Left lung (tissue), 10 donors: Measurements from ENCODE around the gene OVCA2. TPM values are rescaled to one million over a fixed set of nuclear protein-coding genes. Genes with fewer than 3 reads are reported as not detected.

Experiments
- ATAC-seq: fragments of 200-7000 bp; cut with Tn5 transposase; one replicate; pipeline ENCODE4 v1.9.1; 2020; ENCODE audit warnings: moderate library complexity
- DNase-seq, 4 donors: peaks; one replicate each; pipeline ENCODE4 v3.0.0-alpha.2; 2013 to 2020
- H3K27ac ChIP-seq, 2 donors: fragments of 200-600 bp; sonication (generic) in 1 of 2; one replicate each; pipeline versions ENCODE4 v1.5.0 to v1.8.0; 2020 to 2021
- H3K27me3 ChIP-seq, 2 donors: fragments of 200-600 bp; sonication (generic) in 1 of 2; one replicate each; pipeline versions ENCODE4 v1.5.0 to v1.8.0; 2020 to 2021
- H3K36me3 ChIP-seq, 2 donors: fragments of 200-600 bp; sonication (generic) in 1 of 2; one replicate each; pipeline versions ENCODE4 v1.5.0 to v1.8.0; 2020 to 2021
- H3K4me1 ChIP-seq, 2 donors: fragments of 200-600 bp; one replicate each; pipeline ENCODE4 v1.8.0; 2021
- H3K4me3 ChIP-seq, 2 donors: fragments of 200-600 bp; sonication (generic) in 1 of 2; one replicate each; pipeline versions ENCODE4 v1.5.0 to v1.8.0; 2020 to 2021; ENCODE audit warnings: mild to moderate bottlenecking in 1 of 2
- H3K9me3 ChIP-seq, 2 donors: fragments of 200-600 bp; sonication (generic) in 1 of 2; one replicate each; pipeline versions ENCODE4 v1.5.0 to v1.8.0; 2020 to 2021
- intact Hi-C, 2 donors: fragments of 100-400 bp; cut with DNase I; formaldehyde crosslinking; loops; one replicate each; pipeline versions ENCODE4 v1.11.2 to v1.14.2; 2022
- polyA plus RNA-seq, 6 donors: library from polyadenylated mRNA; unstranded; fragments of 120-200 nt; gene quantifications; one replicate each; pipeline ENCODE4 v1.2.1, GENCODE V29; 2013; ENCODE audit not compliant: insufficient read length in 6 of 6
- total RNA-seq, 2 donors: library from RNA; stranded (reverse); fragmentation: NEBNext Ultra II Directional; extraction: Animal tissue kit (Norgen Biotek cat#: 25700); gene quantifications; one replicate each; pipeline ENCODE4 v1.2.1, GENCODE V29; 2021
- TF ChIP-seq, protein P1 (sequence below), 2 donors: fragments of 200-600 bp; sonication (generic) in 1 of 2; IDR thresholded peaks; one replicate each; pipeline versions ENCODE4 v1.5.0 to v1.8.0; 2021; ENCODE audit warnings: antibody characterized with exemption in 2 of 2
- donor health status: DM: no; HTN: yes; CAD: no.
- donor health status: DM: no; HTN: no; CAD: no.

Gene OVCA2
- total and polyA plus RNA-seq, 8 donors: 8.1 to 28.7 (median 11.2) TPM

DNA sequence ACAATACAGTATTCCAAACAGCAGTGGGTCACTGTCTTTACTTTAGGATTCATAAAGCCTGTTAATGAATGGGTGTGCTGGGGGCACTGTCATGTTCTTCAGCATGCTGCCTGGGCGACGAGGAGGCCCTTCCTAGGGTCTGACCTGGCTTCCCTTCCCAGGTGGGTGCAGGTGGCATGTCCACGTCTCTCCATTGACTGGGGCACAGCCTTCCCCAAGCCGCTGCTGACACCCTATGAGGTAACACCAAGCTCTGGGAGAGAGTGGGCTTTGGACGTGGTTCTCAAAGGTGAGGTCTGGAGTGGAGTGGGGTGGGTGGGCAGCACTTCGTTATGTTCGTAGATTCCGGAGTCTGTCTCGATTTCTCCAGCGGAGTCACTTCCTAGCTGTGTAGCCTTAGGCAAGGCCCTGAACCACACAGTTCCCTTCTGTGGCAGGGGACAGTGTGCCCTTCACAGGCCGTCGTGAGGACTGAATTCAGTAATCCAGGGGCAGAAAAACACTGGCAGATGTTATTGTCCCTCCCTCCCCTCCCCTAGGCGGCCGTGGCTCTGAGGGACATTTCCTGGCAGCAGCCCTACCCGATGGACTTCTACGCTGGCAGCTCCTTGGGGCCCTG lies 771 bp upstream of the OVCA2 start:
- peaks cover 0 to 33% of the 10 kb centered on the region in 2 donors for H3K4me1 ChIP-seq
- H3K9me3 ChIP-seq: no peaks in the 10 kb centered on the region
- TF ChIP-seq, protein P1, sequence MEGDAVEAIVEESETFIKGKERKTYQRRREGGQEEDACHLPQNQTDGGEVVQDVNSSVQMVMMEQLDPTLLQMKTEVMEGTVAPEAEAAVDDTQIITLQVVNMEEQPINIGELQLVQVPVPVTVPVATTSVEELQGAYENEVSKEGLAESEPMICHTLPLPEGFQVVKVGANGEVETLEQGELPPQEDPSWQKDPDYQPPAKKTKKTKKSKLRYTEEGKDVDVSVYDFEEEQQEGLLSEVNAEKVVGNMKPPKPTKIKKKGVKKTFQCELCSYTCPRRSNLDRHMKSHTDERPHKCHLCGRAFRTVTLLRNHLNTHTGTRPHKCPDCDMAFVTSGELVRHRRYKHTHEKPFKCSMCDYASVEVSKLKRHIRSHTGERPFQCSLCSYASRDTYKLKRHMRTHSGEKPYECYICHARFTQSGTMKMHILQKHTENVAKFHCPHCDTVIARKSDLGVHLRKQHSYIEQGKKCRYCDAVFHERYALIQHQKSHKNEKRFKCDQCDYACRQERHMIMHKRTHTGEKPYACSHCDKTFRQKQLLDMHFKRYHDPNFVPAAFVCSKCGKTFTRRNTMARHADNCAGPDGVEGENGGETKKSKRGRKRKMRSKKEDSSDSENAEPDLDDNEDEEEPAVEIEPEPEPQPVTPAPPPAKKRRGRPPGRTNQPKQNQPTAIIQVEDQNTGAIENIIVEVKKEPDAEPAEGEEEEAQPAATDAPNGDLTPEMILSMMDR (IDR thresholded peaks at IDR 0.05): no peak
- peak overlapping the region; percentile 86 to 92 for H3K27ac ChIP-seq
- peaks cover 0 to 49% of the 10 kb centered on the region in 2 donors for H3K36me3 ChIP-seq
- intact Hi-C loops: no loop called here
- DNase-seq (no peak), ATAC-seq (no peak)
- peak overlapping the region; percentile 69 to 80 for H3K4me3 ChIP-seq
- H3K27me3 ChIP-seq: no peaks in the 10 kb centered on the region

DNA sequence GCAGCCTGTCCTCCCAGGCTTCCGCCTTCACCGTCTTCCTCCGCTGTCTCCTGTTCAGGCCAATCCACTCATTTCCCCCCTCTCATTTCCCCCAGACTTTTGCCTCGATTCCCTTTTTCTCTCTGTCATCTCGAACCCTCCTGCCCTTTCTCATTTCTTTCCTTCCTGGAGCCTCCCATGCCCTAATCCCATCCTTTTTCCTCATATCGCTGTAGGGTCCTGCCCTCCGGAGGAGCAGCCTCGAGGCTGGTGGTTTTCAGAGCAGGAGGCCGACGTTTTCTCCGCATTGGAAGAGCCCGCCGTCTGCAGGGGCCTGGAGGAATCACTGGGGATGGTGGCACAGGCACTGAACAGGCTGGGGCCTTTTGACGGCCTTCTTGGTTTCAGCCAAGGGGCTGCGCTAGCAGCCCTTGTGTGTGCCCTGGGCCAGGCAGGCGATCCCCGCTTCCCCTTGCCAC lies 597 bp downstream of the OVCA2 start:
- peak; percentile 6 for ATAC-seq
- peak in 1 of 4 donors; percentile 64 for DNase-seq
- H3K36me3 ChIP-seq: peaks cover 0 to 35% of the 10 kb centered on the region in 2 donors
- H3K27me3 ChIP-seq: no peaks in the 10 kb centered on the region
- H3K9me3 ChIP-seq: no peaks in the 10 kb centered on the region
- intact Hi-C loops: no loop called here
- peaks cover 0 to 33% of the 10 kb centered on the region in 2 donors for H3K4me1 ChIP-seq
- H3K4me3 ChIP-seq: peak overlapping the region; percentile 69 to 80
- TF ChIP-seq, protein P1 (IDR thresholded peaks at IDR 0.05): no peak
- peak overlapping the region; percentile 86 to 92 for H3K27ac ChIP-seq

DNA sequence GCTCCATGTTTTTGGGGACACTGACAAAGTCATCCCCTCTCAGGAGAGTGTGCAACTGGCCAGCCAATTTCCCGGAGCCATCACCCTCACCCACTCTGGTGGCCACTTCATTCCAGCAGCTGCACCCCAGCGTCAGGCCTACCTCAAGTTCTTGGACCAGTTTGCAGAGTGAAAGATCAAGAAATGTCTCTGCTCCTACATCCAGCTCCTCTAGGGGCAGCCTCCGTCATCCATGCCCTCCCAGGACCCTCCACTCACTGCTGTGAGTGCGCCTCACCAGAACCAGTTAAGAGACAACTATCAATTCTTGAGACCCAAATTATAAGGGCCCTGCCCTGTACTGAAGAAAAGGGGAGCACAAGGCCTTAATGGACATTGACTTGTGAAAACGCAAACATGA lies 1.1 kb downstream of the OVCA2 start:
- Histone ChIP-seq H3K4me3 (peak overlapping the region in 1 of 2 donors; percentile 80), H3K27me3 (no peaks in the 10 kb centered on the region), H3K4me1 (peaks cover 0 to 33% of the 10 kb centered on the region in 2 donors), H3K36me3 (peaks cover 0 to 30% of the 10 kb centered on the region in 2 donors), H3K9me3 (no peaks in the 10 kb centered on the region), H3K27ac (peak overlapping the region in 1 of 2 donors; percentile 92)
- intact Hi-C loops: no loop called here
- TF ChIP-seq, protein P1 (IDR thresholded peaks at IDR 0.05): no peak
- DNase-seq (no peak), ATAC-seq (no peak)

DNA sequence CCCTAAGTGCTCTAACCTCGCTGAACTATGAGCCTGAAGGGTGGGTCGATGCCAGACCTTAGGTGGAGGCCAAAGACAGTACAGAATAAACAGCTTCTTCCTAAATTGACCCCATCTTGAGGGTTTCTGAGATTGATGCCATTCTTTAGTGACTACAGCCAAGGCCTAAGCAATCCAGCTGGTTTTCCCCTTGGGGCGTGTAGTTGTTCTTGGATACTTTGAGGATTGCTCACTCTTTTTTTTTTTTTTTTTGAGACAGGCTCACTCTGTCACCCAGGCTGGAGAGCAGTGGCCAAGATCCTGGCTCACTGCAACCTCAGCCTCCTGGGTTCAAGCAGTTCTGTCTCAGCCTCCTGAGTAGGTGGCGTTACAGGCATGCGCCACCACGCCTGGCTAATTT lies 2.0 kb downstream of the OVCA2 start:
- H3K9me3 ChIP-seq: no peaks in the 10 kb centered on the region
- peak overlapping the region in 1 of 2 donors; percentile 28 for H3K27ac ChIP-seq
- ATAC-seq: no peak
- TF ChIP-seq, protein P1 (IDR thresholded peaks at IDR 0.05): no peak
- H3K4me1 ChIP-seq: peaks cover 1 to 37% of the 10 kb centered on the region in 2 donors
- no peak overlapping the region for H3K4me3 ChIP-seq
- no peak for DNase-seq
- peaks cover 0 to 8% of the 10 kb centered on the region in 2 donors for H3K27me3 ChIP-seq
- H3K36me3 ChIP-seq: peaks cover 0 to 25% of the 10 kb centered on the region in 2 donors
- intact Hi-C loops: no loop called here

DNA sequence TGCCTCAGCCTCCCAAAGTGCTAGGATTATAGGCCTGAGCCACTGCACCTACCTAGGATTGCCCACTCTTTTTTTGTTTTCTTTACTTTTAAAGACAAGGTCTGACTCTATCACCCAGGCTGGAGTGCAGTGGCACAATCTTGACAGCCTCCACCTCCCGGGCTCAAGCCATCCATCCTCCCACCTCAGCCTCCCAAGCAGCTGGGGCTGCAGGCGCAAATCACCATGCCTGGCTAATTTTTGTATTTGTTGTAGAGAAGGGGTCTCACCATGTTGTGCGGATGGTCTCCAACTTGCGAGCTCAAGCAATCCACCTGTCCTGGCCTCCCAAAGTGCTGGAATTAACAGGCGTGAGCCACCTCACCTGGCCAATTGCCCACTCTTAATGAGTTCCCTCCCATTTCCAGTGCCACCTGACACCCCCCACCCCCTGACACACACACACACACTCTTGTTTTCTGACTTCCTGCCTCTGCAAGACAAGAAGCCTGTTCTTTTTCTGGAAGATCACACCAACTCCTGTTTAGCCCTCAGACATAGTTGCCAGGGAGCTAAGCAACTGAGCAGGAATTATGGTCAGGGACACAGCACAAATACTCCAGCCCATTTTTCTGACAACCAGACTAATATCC lies 2.6 kb downstream of the OVCA2 start:
- DNase-seq (no peak), ATAC-seq (no peak)
- TF ChIP-seq, protein P1 (IDR thresholded peaks at IDR 0.05): no peak
- intact Hi-C loops: no loop called here
- peaks cover 0 to 14% of the 10 kb centered on the region in 2 donors for H3K27me3 ChIP-seq
- H3K4me1 ChIP-seq: peaks cover 6 to 43% of the 10 kb centered on the region in 2 donors
- H3K36me3 ChIP-seq: peaks cover 0 to 25% of the 10 kb centered on the region in 2 donors
- no peaks in the 10 kb centered on the region for H3K9me3 ChIP-seq
- H3K27ac ChIP-seq: peak overlapping the region in 1 of 2 donors; percentile 28
- no peak overlapping the region for H3K4me3 ChIP-seq
